NCI-H69 (cell line): ENCODE measurements around the gene RYR2.

Experiments
- DNase-seq: peaks from one replicate; lab custom pipeline; 2025; lab: John Stamatoyannopoulos, UW

RYR2 gene

DNA sequence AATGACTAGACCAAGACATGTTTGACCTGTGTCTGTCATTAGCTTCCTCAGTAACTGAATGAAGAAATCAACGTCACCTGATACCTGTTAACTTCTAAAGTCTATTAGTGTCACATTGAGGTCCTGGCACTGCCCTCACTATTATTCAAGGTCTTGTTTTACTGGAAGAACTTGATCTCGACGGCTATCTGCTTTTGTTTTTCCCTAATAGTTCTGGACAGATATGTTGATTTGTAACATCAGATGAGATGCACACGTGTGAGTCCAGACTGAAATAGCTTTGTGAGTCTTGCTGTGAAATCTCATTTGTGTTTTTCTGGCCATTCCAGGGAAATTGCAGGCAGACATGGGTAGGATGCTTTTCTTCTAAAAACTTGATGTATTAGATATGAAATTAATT lies 159.2 kb downstream of the RYR2 start:
- DNase-seq: no peak

DNA sequence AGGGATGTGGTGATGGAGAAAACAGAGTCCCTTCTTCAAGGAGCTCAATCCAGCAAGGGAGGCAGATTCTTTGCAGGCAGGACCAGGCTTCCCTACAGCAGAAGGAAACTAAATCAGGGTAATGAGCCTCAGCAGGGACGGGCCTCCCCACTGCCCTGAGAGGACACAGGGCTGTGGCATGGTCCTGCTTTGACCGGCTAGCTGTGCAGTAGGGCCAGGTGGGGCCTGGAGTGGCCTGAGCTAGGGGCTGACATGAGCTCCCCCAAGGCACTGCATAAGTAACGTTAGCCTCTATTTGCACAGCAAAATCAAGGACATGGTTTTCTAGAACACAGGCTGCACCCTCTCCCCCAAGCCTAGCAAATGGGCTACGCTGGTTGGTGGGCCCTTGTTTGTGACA lies 162.9 kb downstream of the RYR2 start:
- DNase-seq: no peak

DNA sequence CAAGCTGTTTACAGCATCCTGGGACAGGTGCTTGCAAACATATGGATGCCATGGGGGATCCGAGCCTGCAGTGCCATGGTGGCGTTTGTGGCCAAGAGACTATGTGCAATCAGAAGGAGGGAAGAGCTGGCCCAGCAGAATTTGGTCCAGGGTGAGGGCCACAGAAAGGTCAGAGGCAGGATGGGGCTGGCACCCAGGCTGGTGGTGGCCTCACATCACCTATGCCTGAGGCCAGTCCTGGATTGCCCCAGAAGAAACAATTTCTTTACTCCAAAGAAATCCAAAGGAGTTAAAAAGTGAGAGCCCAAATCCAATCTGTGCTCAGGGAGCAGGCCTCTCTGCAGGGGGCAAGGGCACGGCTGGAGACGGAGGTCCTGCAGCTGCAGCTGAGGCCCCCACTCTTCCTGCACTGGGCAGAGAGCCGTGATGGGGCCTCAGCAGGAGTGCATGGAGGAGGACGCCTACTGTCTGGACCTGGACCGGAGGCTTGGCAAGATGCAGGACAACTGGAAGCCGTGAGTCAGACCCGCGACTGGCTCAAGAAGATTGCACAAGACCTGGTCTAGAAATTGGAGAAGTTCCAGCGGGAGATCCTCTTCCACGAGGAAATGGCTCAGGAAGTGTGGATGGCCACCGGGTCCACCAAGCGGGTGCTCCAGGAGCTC lies 163.5 kb downstream of the RYR2 start:
- no peak for DNase-seq

DNA sequence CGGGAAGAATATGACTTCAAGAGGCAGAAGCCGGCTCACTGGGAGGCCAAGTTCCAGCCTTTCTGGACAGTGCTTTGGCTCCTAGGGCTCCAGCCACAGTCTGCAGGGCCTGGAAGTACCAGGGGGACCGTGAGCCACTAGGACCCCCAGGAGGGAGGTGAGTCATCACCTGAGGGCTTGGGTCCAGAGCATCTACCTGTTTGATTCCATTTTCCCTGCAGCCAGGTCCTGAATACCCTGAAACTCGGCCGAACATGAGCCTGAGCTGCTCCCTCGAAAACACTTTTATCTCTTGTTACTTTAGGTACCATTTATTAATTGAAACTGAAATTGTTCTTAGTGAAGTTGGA lies 164.1 kb downstream of the RYR2 start:
- DNase-seq: no peak

DNA sequence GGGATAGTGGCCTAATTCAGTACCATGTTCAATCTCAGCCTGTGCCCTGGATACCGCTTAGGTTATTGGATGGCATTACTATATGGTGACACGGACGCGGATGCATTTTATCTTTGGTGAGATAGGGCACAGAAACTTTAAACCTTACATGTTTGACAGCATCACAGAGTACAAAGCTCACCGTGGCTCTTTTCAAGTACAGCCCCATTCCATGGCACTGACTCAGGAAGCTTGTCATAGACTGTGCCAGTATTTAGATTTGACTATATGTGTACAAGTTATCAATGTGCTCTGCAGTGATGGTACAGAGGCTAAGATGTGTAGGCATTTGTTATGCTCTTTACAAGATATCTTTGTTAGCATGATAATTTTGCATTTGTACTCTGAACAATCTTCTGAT lies 169.0 kb downstream of the RYR2 start:
- DNase-seq: no peak

DNA sequence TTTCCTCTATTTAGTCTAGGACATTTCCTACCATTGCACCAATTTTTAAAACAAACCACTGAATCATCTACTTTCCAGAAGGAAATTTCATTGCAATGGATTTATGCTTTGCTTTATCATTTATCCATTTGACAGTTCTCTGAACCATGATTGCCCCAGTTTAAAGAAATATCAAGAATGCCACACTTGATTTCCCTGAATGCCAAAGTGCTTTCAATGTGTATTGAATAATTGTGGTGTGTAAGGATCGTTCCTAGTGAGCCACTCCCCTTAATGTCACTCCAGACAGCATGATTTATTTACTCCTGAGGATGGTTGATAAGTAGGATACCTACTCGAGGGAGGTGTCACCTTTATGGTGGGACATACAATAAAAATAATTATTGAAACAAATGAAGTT lies 169.6 kb downstream of the RYR2 start:
- no peak for DNase-seq

DNA sequence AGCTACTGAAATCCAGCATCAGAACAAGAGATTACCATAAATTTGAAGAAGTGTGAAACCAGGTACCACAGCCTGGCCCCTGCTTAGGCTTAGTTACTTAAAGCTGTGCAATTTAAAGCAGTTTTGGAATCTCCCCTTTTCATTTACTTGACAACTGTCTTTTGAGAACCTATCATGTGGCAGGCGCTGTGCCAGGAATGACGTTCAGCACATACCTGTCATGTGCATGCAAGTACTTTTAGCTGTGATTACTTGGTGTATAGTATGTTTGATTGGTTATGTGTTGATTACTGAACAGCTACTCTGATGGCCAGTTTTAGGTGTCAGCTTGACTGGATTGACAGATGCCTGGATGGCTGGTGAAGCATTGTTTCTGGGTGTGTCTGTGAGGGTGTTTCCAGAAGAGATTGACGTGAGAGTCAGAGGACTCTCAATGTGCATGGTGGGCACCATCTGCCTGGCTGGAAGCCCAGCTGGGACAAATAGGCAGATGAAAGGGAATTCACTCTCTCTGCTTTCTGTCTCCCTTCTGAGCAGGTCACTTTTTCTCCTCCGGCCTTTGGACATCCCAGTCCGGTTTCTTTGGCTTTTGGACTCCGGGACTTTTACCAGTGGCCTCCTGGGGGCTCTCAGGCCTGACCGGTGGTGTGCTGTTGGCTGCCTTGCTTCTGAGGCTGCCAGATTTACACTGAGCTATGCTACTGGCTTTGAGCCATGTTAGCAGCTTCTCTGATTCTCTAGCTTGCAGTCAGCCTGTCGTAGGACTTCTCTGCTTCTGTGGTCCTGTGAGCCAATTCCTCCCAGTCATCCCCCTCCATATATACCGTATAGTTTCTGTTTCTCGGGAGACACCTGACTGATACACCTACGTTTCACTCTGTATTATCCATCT lies 178.0 kb downstream of the RYR2 start:
- DNase-seq: no peak

DNA sequence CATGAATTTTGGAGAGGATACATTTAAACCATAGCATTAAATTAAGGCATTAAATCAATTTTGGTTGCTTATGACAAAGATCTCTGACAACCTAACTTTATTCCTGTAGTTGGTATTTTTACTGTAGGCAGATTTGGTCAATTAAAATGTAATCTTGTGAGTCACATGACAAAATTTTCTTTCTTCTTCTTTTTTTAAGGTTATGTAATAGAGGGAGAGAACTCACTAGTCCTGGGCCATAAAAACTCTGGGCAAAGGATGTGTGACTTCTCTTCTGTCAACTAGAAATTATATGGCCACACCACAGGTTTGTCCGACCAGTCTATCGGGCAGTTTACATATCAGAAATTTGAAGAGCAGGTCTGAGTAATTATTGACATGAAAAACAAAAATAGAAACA lies 181.4 kb downstream of the RYR2 start:
- DNase-seq: no peak

DNA sequence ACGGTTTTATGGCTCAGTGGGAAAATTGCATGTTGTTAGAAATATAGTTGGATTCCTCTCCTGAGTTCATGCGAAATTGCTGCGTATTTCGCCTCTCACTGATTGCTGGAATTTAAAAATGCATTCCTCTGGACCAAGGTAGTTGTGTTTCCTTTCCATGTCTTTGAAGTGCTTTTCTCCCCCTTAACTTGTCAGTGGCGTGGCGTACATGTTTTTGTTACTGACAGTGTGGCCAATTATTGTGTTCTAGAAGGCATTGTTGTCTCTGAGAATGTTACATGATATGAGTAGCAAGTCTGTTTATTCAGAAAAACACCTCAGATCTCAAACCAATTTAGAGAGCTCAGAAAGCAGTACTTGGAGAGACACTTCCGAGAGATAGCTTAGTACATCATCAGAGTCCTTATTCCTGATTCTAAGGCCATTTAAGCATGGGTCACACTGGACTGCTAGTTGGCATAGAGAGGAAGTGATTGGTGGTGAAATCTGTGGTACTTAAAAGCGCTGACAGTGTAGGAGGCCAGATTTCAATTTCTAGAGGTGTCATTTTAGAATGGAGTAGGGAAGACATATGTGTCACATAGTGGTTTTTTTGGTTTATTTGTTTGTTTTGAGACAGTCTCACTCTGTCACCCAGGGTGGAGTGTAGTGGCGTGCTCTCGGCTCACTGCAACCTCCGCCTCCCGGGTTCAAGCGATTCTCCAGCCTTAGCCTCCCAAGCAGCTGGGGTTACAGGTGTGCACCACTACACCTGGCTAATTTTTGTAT lies 184.4 kb downstream of the RYR2 start:
- no peak for DNase-seq

DNA sequence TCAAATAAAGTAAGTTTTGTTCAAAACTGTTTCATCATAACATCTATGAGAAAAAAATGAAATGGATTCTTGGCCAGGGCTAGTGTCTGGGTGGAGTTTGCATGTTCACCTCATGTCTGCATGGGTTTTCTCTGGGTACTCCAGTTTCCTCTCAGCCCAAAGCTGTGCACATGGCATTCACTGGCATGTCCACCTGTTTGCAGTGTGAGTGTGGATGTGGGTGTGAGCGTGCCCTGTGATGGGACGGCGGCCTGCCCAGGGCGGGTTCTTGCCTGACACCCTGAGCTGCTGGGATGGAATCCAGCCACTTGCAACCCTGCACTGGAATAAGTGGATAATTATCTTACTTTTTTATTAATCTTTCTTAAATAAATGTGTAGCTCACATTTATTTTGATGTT lies 185.5 kb downstream of the RYR2 start:
- no peak for DNase-seq

DNA sequence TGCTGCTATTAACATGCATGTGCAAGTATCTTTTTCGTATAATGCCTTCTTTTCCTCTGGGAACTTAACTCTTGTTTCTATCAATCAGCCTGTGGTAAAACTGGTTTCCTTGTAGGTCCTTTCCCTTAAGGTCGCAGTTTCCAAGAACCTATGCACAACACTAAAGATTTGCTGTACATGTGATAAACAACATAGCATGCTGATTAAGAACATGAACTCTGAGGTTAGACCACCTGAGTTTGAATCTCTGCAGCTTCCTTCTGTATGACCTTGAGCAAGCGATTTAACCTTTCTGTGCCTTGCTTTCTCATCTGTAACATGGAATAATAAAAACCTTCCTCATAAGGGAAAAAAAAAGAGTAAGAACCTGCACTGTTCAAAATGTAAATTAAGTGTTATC lies 186.4 kb downstream of the RYR2 start:
- DNase-seq: no peak

DNA sequence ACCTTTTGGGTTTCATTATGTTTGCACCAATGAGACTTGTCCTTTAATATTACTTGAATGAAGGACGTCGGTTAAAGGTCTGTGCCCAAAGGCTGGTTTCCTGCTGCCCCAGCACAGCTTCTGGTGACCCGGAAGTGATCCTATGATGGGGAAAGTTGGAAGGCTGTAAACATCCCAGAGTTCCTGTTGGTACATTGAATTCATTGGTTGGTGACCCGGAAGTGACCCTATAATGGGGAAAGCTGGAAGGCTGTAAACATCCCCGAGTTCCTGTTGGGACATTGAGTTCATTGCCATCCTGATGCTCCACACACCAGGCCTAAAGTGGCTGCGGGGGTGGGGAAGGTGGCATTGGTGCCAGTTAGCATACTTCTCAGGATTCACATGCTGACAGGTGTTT lies 187.3 kb downstream of the RYR2 start:
- no peak for DNase-seq

DNA sequence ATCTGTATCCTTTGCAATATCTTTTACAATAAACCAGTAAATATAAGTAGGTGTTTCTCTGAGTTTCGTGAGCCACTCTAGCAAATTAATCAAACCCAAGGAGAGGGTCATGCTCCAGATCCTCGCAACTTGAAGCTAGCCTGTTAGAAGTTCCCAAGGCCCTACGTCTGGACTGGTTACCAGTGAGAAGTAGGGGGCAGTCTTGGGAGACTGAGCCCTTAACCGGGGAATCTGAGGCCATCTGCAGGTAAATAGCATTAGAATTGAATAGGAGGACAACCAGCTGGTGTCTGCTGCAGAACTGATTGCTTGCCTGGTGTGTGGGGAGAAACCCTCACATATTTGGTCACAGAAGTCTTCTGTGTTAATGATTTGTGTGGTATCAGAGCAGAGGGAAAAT lies 190.5 kb downstream of the RYR2 start:
- DNase-seq: no peak

DNA sequence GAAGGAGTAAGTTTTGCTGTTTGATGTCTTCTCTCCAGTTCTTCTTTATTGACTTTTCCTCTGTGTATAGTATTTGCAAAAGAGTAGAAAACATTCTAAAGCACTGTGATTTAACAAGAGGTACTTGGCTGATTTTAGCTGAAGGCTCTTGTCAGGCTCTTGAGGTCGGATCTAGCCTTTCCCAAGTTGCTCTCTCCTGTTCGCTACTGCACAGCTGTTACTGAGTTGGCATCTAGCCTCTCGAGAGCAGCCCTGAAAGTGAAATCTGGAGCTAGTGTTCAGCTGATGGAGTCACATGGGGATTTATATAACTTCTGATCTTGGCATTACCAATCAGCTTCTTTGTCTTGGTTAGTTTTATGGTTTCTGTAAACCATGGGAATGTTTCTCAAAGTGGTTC lies 193.1 kb downstream of the RYR2 start:
- no peak for DNase-seq

DNA sequence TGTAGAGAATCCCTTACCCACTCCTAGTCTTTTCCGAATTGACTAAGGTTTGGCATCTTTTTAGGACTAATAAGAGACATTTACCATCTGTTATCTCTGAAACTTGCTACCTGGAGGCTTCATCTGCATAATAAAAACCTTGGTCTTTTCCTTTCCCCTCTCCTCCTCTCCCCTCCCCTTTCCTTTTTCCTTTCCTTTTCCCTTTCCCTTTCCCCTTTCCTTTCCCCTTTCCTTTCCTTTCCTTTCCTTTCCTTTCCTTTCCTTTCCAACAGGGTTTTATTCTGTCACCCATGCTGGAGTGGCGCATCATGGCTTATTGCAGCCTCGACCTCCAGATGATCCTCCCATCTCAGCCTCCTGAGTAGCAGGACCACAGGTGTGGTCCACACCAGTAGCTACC lies 195.7 kb downstream of the RYR2 start:
- no peak for DNase-seq

DNA sequence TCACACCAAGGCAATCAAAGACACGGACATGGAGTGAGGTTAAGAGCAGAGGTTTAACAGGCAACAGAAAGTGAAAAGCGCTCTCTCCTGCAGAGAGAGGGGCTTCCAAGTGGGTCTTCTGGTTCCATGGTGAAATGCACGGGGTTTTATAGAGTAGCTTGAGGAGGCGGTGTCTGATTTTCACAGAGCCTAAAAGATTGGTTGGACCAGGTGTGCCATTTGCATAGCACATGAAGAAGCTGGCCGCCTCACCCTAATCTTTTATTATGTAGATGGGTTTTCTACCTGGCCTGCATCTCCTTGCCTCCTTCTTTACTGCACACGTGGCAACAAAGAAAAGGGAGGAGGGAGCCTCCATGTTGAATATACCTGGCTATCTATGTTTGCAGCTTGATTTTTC lies 197.3 kb downstream of the RYR2 start:
- no peak for DNase-seq

DNA sequence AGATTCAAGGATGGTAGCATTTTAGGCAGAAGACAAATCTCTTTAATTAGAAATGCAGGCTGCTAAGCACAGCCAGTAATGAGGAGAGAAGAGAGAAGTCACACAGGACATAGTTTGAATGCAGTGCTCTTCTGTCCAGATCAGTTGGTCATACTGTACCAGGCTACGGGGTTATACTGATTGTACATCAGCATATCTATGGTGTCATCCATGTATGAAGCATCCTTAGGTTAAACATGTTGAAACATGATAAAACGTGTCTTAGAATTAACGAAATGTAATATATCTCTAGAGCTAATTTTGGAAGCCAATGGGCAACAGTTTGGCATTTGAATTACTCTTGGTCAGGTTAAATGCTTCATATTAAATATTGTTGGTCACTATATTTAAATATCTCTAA lies 199.1 kb downstream of the RYR2 start:
- DNase-seq: no peak

DNA sequence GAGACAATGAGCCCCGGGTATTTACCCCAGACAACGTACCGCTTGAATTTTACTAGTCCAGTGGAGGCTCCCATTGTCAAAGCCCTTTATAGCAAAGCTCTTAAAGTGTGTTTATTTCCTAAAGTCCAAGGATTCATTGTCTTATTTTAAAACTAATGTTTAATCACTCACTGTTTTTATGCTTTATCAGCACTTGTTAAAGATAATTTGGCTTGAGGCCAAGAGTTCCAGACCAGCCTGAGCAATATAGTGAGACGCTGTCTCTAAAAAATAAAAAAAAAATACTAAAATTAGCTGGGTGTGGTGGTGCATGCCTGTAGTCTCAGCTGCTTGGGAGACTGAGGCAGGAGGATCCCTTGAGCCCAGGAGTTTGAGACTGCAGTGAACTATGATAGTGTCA lies 202.8 kb downstream of the RYR2 start:
- no peak for DNase-seq

DNA sequence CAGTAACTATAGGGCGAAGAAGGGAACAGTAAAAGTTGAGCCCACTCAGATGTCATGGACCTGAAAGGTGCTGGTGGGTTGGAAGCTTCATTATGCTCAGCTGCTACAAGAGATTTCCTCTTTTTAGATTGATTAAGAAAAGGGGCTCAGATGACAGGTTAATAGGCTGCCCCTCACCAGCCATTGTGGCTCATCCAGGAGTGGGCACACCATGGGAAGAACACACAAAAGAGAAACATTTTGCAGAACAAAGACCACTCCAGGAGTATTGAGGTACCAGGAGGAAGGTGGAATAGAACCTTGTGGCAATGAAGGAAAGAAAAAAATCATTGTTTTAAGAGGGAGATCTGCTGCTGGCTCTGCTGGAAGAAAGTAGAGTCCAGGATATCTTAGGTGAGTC lies 205.5 kb downstream of the RYR2 start:
- DNase-seq: no peak

DNA sequence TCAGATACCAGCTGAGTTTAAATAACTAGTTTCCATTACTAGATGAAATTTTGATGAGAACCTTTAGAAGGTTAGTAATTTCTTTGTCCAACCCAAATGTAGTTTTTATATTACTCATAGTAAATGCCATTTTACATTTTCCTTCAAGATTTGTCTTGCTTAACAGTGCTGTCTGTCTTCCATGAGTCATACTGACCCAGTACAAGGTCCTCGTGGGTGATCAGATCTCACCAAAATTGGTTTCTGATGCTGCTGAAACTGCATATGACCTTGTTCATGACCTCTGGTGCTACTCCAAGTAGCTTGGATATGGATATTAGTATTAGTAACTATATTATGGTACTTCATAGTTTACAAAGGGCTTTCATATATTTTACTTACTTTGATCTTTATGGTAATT lies 207.1 kb downstream of the RYR2 start:
- DNase-seq: no peak

DNA sequence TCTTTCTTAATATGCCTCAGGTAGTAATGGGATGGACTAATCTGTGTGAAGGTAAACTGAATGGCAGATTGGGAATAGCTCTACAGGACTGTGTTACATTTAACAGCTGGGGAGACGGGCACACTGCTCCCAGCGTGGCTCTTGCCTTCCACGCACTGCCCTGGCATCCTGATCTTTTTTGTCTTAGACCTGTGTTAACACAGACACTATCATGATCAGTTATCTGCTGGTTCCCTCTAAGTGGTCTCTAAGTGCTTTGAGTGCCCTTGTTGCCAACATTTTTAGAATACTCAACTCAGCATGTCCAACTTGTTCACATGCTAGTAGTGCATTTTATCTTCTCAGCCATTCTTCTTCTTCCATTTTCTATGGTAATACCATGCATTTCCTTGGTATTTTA lies 208.1 kb downstream of the RYR2 start:
- no peak for DNase-seq

DNA sequence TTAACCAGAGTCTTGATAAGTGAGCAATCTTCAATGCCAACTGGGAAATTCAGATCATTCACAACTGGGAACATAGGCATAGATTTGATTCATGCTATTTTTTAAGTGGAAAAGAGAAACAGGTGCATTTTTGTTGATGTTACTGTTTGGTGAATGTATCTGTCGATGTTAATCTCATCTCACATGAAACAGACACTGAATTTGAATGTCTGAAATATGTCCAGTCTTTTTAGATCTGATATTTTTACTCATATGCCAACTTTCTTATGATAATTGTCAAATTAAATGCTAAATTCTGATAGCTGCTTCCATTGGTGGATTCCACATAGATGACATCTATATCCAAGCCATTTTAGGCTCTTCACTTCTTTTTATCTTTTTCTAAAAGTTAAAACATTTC lies 213.1 kb downstream of the RYR2 start:
- no peak for DNase-seq

DNA sequence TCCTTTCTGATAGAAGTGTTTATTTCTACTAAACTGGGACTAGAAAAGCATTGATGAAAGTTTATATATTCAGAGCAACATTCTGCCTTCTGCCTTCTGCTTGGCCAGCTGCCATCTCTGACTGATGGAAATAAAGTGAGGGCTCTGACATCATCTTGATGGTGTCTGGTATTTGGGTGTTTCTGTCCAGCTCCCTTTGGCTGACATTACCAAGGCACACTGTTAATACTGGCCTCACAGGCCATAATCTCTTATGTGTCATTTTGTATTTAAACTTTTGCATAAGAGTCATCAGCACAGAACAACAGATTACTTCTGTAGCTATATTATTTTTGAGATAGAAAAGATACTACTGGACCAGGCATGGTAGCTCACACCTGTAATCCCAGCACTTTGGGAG lies 216.9 kb downstream of the RYR2 start:
- DNase-seq: no peak
